Smooth muscle cell (in vitro differentiated cells): ENCODE results near the gene LINC00305. TPM values are rescaled to one million over a fixed set of nuclear protein-coding genes. Genes with fewer than 3 reads are reported as not detected.
A peak's percentile ranks its signal among the peaks of the same experiment; 100 is the strongest.

Source experiments
- DNase-seq: peaks from one replicate; lab custom pipeline; 2025; ENCODE audit not compliant: unreplicated experiment; lab: John Stamatoyannopoulos, UW
- H2AFZ ChIP-seq: fragments of 200-600 bp; sonication (generic); 2 replicates; pipeline ENCODE4 v1.6.0; 2016; ENCODE audit warnings: antibody characterized with exemption, low read depth, mild to moderate bottlenecking
- H3F3A ChIP-seq: fragments of 200-600 bp; sonication (generic); 2 replicates; pipeline ENCODE4 v1.6.0; 2017; ENCODE audit warnings: antibody characterized with exemption, low read depth
- H3K27ac ChIP-seq: fragments of 200-600 bp; sonication (generic); 2 replicates; pipeline ENCODE4 v1.5.1; 2016; ENCODE audit warnings: low read depth, mild to moderate bottlenecking
- H3K27me3 ChIP-seq: fragments of 200-600 bp; sonication (generic); 2 replicates; pipeline ENCODE4 v1.6.1; 2016; ENCODE audit warnings: low read depth, mild to moderate bottlenecking
- H3K36me3 ChIP-seq: fragments of 200-600 bp; sonication (generic); 2 replicates; pipeline ENCODE4 v1.5.1; 2016; ENCODE audit warnings: low read depth
- H3K4me1 ChIP-seq: fragments of 200-600 bp; sonication (generic); 2 replicates; pipeline ENCODE4 v1.5.1; 2016; ENCODE audit warnings: low read depth
- H3K4me2 ChIP-seq: fragments of 200-600 bp; sonication (generic); 2 replicates; pipeline ENCODE4 v1.6.0; 2016; ENCODE audit warnings: mild to moderate bottlenecking
- H3K4me3 ChIP-seq: fragments of 200-600 bp; sonication (generic); 2 replicates; pipeline ENCODE4 v1.5.1; 2016; ENCODE audit warnings: mild to moderate bottlenecking
- H3K79me2 ChIP-seq: fragments of 200-600 bp; sonication (generic); 2 replicates; pipeline ENCODE4 v1.6.0; 2016; ENCODE audit warnings: low read depth, mild to moderate bottlenecking
- H3K9ac ChIP-seq: fragments of 200-600 bp; sonication (generic); 2 replicates; pipeline ENCODE4 v1.6.0; 2016; ENCODE audit warnings: low read depth
- H3K9me3 ChIP-seq: fragments of 200-600 bp; sonication (generic); replicated peaks from 2 replicates; pipeline ENCODE4 v1.5.1; 2016; ENCODE audit warnings: low read depth
- H4K20me1 ChIP-seq: fragments of 200-600 bp; sonication (generic); 2 replicates; pipeline ENCODE4 v1.6.0; 2016; ENCODE audit warnings: low read depth
- CTCF ChIP-seq: fragments of 200-600 bp; sonication (generic); IDR thresholded peaks from 2 replicates; pipeline ENCODE4 v1.5.1; 2017; ENCODE audit warnings: borderline replicate concordance, mild to moderate bottlenecking, antibody characterized with exemption; ENCODE audit not compliant: insufficient read depth, poor library complexity, severe bottlenecking
- WGBS: methylation state at CpG from one replicate; pipeline ENCODE4 v1.1.7; 2016; ENCODE audit warnings: low lambda C conversion rate; 5-methylcytosine and 5-hydroxymethylcytosine counted together
- polyA plus RNA-seq: library from polyadenylated mRNA; unstranded; fragments of >200 nt; fragmentation: Nextera tagmentation; extraction: Ambion mirVana; gene quantifications from 2 replicates; pipeline ENCODE4 v1.2.1, GENCODE V29; 2016
- total RNA-seq: library from RNA; depleted of rRNA; stranded (reverse); fragments of >200 nt; gene quantifications from 2 replicates; pipeline ENCODE4 v1.2.3, GENCODE V29; 2014

The LINC00305 gene
- total and polyA plus RNA-seq, 2 experiments from 2014 or later, result 0.97 TPM; not detected in 1

GRCh38 chr18:64175432-64175831, 26.5 kb upstream of the LINC00305 start:
- WGBS, result 70% methylated on average over 7 of the region's 7 CpGs
- H3K27ac ChIP-seq, result no peak overlapping the region
- H3K4me2 ChIP-seq, result no peak overlapping the region
- H3K27me3 ChIP-seq, result no peaks in the 10 kb centered on the region
- H2AFZ ChIP-seq, result no peak overlapping the region
- TF ChIP-seq CTCF, result no peak
- no peak overlapping the region for H3K9ac ChIP-seq
- H4K20me1 ChIP-seq, result no peaks in the 10 kb centered on the region
- H3K4me3 ChIP-seq, result no peak overlapping the region
- no peaks in the 10 kb centered on the region for H3K36me3 ChIP-seq
- H3K79me2 ChIP-seq, result no peaks in the 10 kb centered on the region
- no peaks in the 10 kb centered on the region for H3F3A ChIP-seq
- no peaks in the 10 kb centered on the region for H3K9me3 ChIP-seq
- H3K4me1 ChIP-seq, result no peaks in the 10 kb centered on the region
- DNase-seq, result no peak

GRCh38 chr18:64171576-64171975, 22.7 kb upstream of the LINC00305 start:
- no peaks in the 10 kb centered on the region for H3K36me3 ChIP-seq

GRCh38 chr18:64167408-64167925, 18.6 kb upstream of the LINC00305 start:
- no peak for DNase-seq
- Histone ChIP-seq H3K4me1 (peaks cover 5% of the 10 kb centered on the region), H3K4me3 (no peak overlapping the region), H3K9me3 (no peaks in the 10 kb centered on the region), H3K36me3 (no peaks in the 10 kb centered on the region), H2AFZ (no peak overlapping the region), H3K9ac (no peak overlapping the region), H3K27me3 (no peaks in the 10 kb centered on the region), H3K79me2 (no peaks in the 10 kb centered on the region), H3K27ac (no peak overlapping the region), H3F3A (no peaks in the 10 kb centered on the region), H3K4me2 (no peak overlapping the region), H4K20me1 (no peaks in the 10 kb centered on the region)
- TF ChIP-seq CTCF, result no peak

More at GRCh38 chr18:64171576-64171975, 22.7 kb upstream of the LINC00305 start:
- no peaks in the 10 kb centered on the region for H4K20me1 ChIP-seq
- no peaks in the 10 kb centered on the region for H3K9me3 ChIP-seq
- no peak for TF ChIP-seq CTCF
- no peaks in the 10 kb centered on the region for H3K27me3 ChIP-seq
- WGBS, result 88% methylated on average over 1 of the region's 1 CpG
- H3K9ac ChIP-seq, result no peak overlapping the region
- H3K4me1 ChIP-seq, result no peaks in the 10 kb centered on the region
- H2AFZ ChIP-seq, result no peak overlapping the region
- H3K4me2 ChIP-seq, result no peak overlapping the region
- no peaks in the 10 kb centered on the region for H3F3A ChIP-seq
- no peaks in the 10 kb centered on the region for H3K79me2 ChIP-seq
- H3K27ac ChIP-seq, result no peak overlapping the region
- no peak overlapping the region for H3K4me3 ChIP-seq
- DNase-seq, result no peak

- Histone ChIP-seq H3F3A (no peaks in the 10 kb centered on the region), H3K4me1 (peaks cover 5% of the 10 kb centered on the region), H2AFZ (peak overlapping the region; percentile 80), H3K9me3 (no peaks in the 10 kb centered on the region), H3K4me3 (no peak overlapping the region), H3K4me2 (peak overlapping the region; percentile 77), H3K36me3 (no peaks in the 10 kb centered on the region), H4K20me1 (no peaks in the 10 kb centered on the region), H3K27me3 (no peaks in the 10 kb centered on the region), H3K79me2 (no peaks in the 10 kb centered on the region), H3K27ac (peak overlapping the region; percentile 58), H3K9ac (no peak overlapping the region)
- WGBS, result 14% methylated on average over 2 of the region's 2 CpGs
- no peak for TF ChIP-seq CTCF
- no peak for DNase-seq
These were observed 17.0 kb upstream of the LINC00305 start for GRCh38 chr18:64165906-64166305.
